Measurements from ENCODE around the gene FOXJ3. TPM values are rescaled to one million over a fixed set of nuclear protein-coding genes. Genes with fewer than 3 reads are reported as not detected.

The FOXJ3 gene
- total RNA-seq, 1 donor = 34.5 TPM

DNA sequence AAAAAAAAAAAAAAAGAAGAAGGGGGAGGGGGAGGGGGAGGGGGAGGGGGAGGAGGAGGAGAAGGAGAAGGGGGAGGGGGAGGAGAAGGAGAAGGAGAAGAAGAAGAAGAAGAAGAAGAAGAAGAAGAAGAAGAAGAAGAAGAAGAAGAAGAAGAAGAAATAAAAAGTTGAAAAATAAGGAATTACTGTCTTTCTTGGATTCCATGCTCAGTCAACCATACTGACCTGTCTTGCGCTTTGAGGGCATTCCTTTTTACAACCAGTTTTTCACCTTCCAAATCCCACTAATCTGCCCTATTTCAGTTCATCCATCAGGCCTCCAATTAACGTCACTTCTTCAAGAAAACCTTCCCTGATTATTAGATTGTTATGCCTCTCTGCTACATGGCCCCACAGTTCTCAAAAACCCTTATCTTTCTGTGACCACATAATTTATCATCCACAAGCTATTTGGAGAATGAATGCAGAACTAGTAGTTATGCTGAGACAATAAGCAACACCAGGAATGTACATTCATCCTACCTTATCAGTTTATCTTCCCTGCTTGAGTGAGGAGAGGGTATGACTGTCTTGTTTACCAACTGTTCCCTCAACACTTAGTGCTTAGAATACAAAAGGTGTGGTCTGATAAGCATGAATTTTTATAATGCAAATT, 113.0 kb downstream of the FOXJ3 start:
- peak; percentile 63 for DNase-seq (ENCODE audit: low read depth)
- TF ChIP-seq, protein P1, sequence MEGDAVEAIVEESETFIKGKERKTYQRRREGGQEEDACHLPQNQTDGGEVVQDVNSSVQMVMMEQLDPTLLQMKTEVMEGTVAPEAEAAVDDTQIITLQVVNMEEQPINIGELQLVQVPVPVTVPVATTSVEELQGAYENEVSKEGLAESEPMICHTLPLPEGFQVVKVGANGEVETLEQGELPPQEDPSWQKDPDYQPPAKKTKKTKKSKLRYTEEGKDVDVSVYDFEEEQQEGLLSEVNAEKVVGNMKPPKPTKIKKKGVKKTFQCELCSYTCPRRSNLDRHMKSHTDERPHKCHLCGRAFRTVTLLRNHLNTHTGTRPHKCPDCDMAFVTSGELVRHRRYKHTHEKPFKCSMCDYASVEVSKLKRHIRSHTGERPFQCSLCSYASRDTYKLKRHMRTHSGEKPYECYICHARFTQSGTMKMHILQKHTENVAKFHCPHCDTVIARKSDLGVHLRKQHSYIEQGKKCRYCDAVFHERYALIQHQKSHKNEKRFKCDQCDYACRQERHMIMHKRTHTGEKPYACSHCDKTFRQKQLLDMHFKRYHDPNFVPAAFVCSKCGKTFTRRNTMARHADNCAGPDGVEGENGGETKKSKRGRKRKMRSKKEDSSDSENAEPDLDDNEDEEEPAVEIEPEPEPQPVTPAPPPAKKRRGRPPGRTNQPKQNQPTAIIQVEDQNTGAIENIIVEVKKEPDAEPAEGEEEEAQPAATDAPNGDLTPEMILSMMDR (IDR thresholded peaks at IDR 0.05; ENCODE audit: insufficient read depth, low read depth, low read length) = no peak
- H3K4me3 ChIP-seq (ENCODE audit: low read depth, low read length) = no peak overlapping the region

DNA sequence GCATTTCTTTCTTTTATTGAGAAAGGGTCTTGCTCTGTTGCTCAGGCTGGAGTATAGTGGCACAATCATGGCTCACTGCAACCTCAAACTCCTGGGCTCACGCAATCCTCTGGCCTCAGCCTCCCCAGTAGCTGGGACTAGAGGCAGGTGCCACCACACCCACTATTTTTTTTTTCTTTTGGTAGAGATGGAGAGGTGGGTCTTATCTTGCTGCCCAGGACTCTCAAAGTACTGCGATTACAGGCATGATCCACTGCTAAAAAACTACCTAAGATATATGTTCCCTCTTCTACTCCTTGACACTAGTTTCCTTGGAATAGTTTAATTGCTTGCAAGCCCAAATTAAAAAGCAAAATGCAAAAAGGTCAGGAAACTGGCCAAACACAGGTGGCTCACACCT, 113.6 kb downstream of the FOXJ3 start:
- TF ChIP-seq, protein P1 (IDR thresholded peaks at IDR 0.05; ENCODE audit: insufficient read depth, low read depth, low read length) = no peak
- DNase-seq (ENCODE audit: low read depth) = no peak
- H3K4me3 ChIP-seq (ENCODE audit: low read depth, low read length) = no peak overlapping the region

DNA sequence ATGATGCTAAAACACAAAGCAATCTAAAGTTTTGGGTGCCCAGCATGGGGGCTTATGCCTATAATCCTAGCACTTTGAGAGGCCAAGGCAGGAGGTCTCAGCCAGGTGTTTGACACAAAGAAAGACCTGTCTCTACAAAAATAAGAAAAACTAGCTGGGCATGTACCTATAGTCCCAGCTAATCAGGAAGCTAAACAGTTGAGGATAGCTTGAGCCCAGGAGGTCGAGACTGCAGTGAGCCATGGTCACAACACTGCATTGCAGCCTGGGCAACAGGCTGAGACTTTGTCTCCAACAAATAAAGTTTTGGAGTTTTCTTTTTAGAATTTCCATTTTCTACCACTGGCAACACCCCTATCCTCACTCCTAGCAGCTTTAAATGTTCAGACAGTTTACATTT, 115.4 kb downstream of the FOXJ3 start:
- TF ChIP-seq, protein P1 (IDR thresholded peaks at IDR 0.05; ENCODE audit: insufficient read depth, low read depth, low read length) = no peak
- H3K4me3 ChIP-seq (ENCODE audit: low read depth, low read length) = no peak overlapping the region
- no peak for DNase-seq (ENCODE audit: low read depth)

DNA sequence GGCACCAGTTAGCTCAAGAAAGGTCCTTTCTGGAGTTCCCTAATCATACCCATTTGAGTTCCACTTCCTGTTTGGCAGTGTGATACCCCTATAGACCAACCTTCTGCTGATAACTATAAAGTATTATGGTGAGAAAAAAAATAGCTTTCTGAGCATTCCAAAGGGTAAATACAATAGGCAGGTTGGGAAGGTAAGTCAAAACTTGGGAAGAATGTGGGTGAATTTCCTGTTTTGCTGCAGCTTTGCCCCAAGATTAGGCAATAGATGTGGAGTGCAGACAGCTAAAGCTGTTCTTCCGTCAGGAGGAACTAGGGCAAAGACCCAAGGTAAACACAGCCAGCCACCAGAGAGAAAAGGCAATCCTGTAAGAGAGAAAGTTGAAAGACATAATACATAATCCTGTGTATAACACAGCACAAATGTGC, 120.6 kb downstream of the FOXJ3 start:
- TF ChIP-seq, protein P1 (IDR thresholded peaks at IDR 0.05; ENCODE audit: insufficient read depth, low read depth, low read length) = no peak
- DNase-seq (ENCODE audit: low read depth) = peak; percentile 82
- no peak overlapping the region for H3K4me3 ChIP-seq (ENCODE audit: low read depth, low read length)

DNA sequence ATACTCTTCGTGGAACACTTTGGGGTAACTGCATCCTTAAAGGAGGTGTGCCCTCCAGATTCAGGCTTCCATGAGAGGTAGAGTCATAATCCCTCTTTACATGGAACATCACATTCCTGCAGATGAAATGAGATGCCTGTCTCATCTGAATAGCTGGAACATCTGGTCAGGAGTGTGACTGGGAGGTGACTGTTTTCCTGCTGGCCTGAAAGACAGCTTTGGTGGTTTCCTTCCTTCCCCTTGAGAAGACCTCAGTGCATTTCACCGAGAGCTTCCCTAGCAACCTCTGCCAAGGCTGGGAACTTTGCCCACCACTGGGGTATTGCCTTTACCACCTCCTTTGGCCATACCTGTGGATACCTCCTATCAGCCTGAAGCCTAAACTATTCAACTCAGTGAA, 123.8 kb downstream of the FOXJ3 start:
- DNase-seq (ENCODE audit: low read depth) = no peak
- H3K4me3 ChIP-seq (ENCODE audit: low read depth, low read length) = no peak overlapping the region
- TF ChIP-seq, protein P1 (IDR thresholded peaks at IDR 0.05; ENCODE audit: insufficient read depth, low read depth, low read length) = no peak

DNA sequence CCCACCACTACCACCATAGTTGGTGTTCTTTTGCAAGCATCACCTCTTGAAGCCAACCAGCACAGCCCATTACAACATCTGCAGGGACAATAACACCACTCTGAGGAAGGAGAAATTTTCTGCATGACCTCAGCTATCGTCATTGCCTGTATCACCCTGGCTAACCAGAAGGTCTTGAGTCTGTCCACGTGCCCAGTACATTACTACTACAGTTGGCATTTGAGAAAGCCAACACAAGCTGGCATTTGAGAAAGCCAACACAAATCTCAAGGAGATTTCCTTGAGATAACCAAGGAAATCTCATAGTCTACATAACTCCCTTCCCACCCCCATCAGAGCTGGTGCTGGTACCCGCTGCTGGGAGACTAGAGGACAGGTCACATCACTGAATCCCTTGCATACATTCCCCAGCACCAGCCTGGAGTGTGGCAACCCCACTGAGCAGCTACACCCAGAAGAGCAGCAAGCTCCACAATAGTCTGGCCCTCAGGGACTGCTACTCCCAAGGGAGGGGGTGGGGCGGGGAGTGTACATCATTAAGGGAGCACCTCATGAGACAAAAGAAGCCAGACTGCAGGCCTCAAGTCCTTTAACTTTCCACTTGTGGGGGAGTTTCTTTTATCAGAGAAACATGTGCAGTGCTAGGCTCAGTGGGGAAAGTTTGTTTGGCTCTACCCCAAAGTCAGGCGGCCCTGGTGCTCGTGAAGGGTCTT, 124.5 kb downstream of the FOXJ3 start:
- H3K4me3 ChIP-seq (ENCODE audit: low read depth, low read length) = no peak overlapping the region
- DNase-seq (ENCODE audit: low read depth) = no peak
- TF ChIP-seq, protein P1 (IDR thresholded peaks at IDR 0.05; ENCODE audit: insufficient read depth, low read depth, low read length) = no peak

Measured in fibroblast of villous mesenchyme (primary cell).